ENCODE results near the gene PPFIBP1. TPM values are rescaled to one million over a fixed set of nuclear protein-coding genes. Genes with fewer than 3 reads are reported as not detected.

PPFIBP1 gene
- total and polyA plus RNA-seq, 2 of the 8 experiments (the other 6 are each of a cell fraction or from before 2014, with no cell fraction given) = 7.7 to 31.3 TPM

GRCh38 chr12:27645671-27646070 is 121.7 kb downstream of the PPFIBP1 start:
- no peaks in the 10 kb centered on the region for H4K20me1 ChIP-seq (replicated peaks in 1 of 2; ENCODE audit: control insufficient read depth in 1 of 2, insufficient read depth in 2 of 2, low read length in 2 of 2)
- H3K9me3 ChIP-seq (ENCODE audit: insufficient read depth in 2 of 2, low read depth in 1 of 2, low read length in 1 of 2) = no peaks in the 10 kb centered on the region
- no peaks in the 10 kb centered on the region for H3K23me2 ChIP-seq (ENCODE audit: low read depth, low read length)
- H3K79me2 ChIP-seq (ENCODE audit: control insufficient read depth in 1 of 2, insufficient read depth in 2 of 2, low read length in 2 of 2) = no peaks in the 10 kb centered on the region
- H3K27me3 ChIP-seq (replicated peaks in 1 of 4; ENCODE audit: control insufficient read depth in 3 of 4, extremely low read depth in 1 of 4, insufficient read depth in 3 of 4, low read length in 3 of 4) = no peaks in the 10 kb centered on the region
- H2BK12ac ChIP-seq (ENCODE audit: low read depth, low read length) = no peak overlapping the region
- H3K36me3 ChIP-seq (ENCODE audit: control insufficient read depth in 2 of 4, insufficient read depth in 4 of 4, low read length in 3 of 4) = no peaks in the 10 kb centered on the region
- no peak overlapping the region for H2AK5ac ChIP-seq (ENCODE audit: low read depth, low read length)
- H3K4me3 ChIP-seq (ENCODE audit: extremely low read depth in 1 of 4, insufficient read depth in 2 of 4, low read depth in 3 of 4, low read length in 4 of 4) = no peak overlapping the region
- H2AFZ ChIP-seq (ENCODE audit: low read length) = no peak overlapping the region
- H3K9ac ChIP-seq (replicated peaks in 1 of 4; ENCODE audit: extremely low read depth in 1 of 4, low read depth in 3 of 4, low read length in 3 of 4) = no peak overlapping the region
- DNase-seq (ENCODE audit: low read depth in 1 of 2, low spot score in 2 of 2) = no peak
- no peak overlapping the region; the same call in 1 of the 2 replicates for H3K27ac ChIP-seq (ENCODE audit: low read depth, low read length)
- 88% methylated on average over 3 of the region's 3 CpGs; no CpG with 5 or more reads in 1 of the 2 experiments for WGBS, 2 experiments (ENCODE audit: extremely low coverage in 1 of 2, insufficient coverage in 1 of 2, insufficient read length in 1 of 2, insufficient replicate concordance in 2 of 2, low coverage in 1 of 2, low lambda C conversion rate in 2 of 2, missing lambda C conversion rate in 1 of 2)
- no peaks in the 10 kb centered on the region for H3K4me1 ChIP-seq (replicated peaks in 1 of 4; ENCODE audit: control insufficient read depth in 3 of 4, insufficient read depth in 4 of 4, low read length in 3 of 4)
- H3K79me1 ChIP-seq (ENCODE audit: low read depth, low read length) = no peaks in the 10 kb centered on the region
- no peak overlapping the region for H2BK20ac ChIP-seq (ENCODE audit: low read length)
- H2BK120ac ChIP-seq (replicated peaks; ENCODE audit: low read depth, low read length) = no peak overlapping the region
- H4K91ac ChIP-seq (replicated peaks; ENCODE audit: insufficient read length, low read length) = no peak overlapping the region
- no peak overlapping the region for H2BK15ac ChIP-seq (ENCODE audit: low read length)
- no peak overlapping the region for H4K8ac ChIP-seq (ENCODE audit: extremely low read depth, insufficient read depth, low read length)
- no peak overlapping the region for H2BK5ac ChIP-seq (ENCODE audit: low read depth, low read length)
- H3K14ac ChIP-seq (ENCODE audit: insufficient read length) = no peak overlapping the region
- H3K56ac ChIP-seq (replicated peaks; ENCODE audit: insufficient read length, low read depth, low read length) = no peak overlapping the region
- no peak overlapping the region for H3K18ac ChIP-seq (ENCODE audit: extremely low read depth, low read length)
- no peak overlapping the region for H4K5ac ChIP-seq (ENCODE audit: insufficient read length, low read depth, low read length)
- no peak for TF ChIP-seq NRF1 (IDR thresholded peaks at IDR 0.05; ENCODE audit: low read depth, low read length)
- no peak for TF ChIP-seq GTF2F1 (IDR thresholded peaks at IDR 0.05; ENCODE audit: borderline replicate concordance, low read depth, low read length)
- no peak for TF ChIP-seq SRF (IDR thresholded peaks at IDR 0.05; ENCODE audit: low read depth, low read length)
- no peak for TF ChIP-seq TEAD4 (IDR thresholded peaks at IDR 0.05; ENCODE audit: low read depth, low read length)
- TF ChIP-seq BRCA1 (IDR thresholded peaks at IDR 0.05; ENCODE audit: low read depth, low read length) = no peak
- no peak for TF ChIP-seq POLR2A (IDR thresholded peaks at IDR 0.05; ENCODE audit: control extremely low read depth in 1 of 2, low read depth in 2 of 2, low read length in 2 of 2)
- TF ChIP-seq KDM5A (IDR thresholded peaks at IDR 0.05; ENCODE audit: low read length) = no peak
- TF ChIP-seq EZH2 (IDR thresholded peaks at IDR 0.05; ENCODE audit: low read depth, low read length, severe bottlenecking) = no peak
- no peak for TF ChIP-seq CREB1 (IDR thresholded peaks at IDR 0.05)
- TF ChIP-seq, protein P1, sequence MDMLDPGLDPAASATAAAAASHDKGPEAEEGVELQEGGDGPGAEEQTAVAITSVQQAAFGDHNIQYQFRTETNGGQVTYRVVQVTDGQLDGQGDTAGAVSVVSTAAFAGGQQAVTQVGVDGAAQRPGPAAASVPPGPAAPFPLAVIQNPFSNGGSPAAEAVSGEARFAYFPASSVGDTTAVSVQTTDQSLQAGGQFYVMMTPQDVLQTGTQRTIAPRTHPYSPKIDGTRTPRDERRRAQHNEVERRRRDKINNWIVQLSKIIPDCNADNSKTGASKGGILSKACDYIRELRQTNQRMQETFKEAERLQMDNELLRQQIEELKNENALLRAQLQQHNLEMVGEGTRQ (IDR thresholded peaks at IDR 0.05; ENCODE audit: low read length) = no peak
- TF ChIP-seq SIX5 (IDR thresholded peaks at IDR 0.05; ENCODE audit: low read depth, low read length) = no peak
- TF ChIP-seq MAFK (IDR thresholded peaks at IDR 0.05; ENCODE audit: low read depth, low read length) = no peak
- no peak for TF ChIP-seq BACH1 (IDR thresholded peaks at IDR 0.05; ENCODE audit: low read length)
- no peak for TF ChIP-seq CTBP2 (IDR thresholded peaks at IDR 0.05; ENCODE audit: borderline replicate concordance, insufficient read depth, insufficient read length, low read length)
- TF ChIP-seq JUND (IDR thresholded peaks at IDR 0.05; ENCODE audit: low read length) = no peak
- H3K4me2 ChIP-seq (ENCODE audit: insufficient read depth in 1 of 2, low read depth in 2 of 2, low read length in 2 of 2) = no peak overlapping the region
- CTCF ChIA-PET (ENCODE audit: partially characterized antibody) = interaction anchor here (1.3 kb wide), 1 partner anchor 298 kb away, joined by 4 read pairs; no protein-coding TSS in a partner anchor
- H3K23ac ChIP-seq (ENCODE audit: insufficient read length) = no peak overlapping the region
- FAIRE-seq = no peak
- no peak overlapping the region for H3K4ac ChIP-seq (replicated peaks; ENCODE audit: insufficient read length, low read depth, low read length)
- POLR2A ChIA-PET (ENCODE audit: partially characterized antibody) = no interaction called here

Data from H1 (cell line).